ENCODE data around the gene ABCA4. TPM values are rescaled to one million over a fixed set of nuclear protein-coding genes. Genes with fewer than 3 reads are reported as not detected.
"Not testable (repeated sequence)": the region's sequence is repeated elsewhere in the genome, so short reads cannot be mapped to it uniquely, and the experiment has no call there.

ABCA4 gene
- total RNA-seq, 1 donor from 2014 or later: 1.4 TPM

- no peak overlapping the region for H3K27ac ChIP-seq
- intact Hi-C loops (cut with DNase I): no loop called here
- H3K4me1 ChIP-seq: no peaks in the 10 kb centered on the region
- H3K36me3 ChIP-seq: no peaks in the 10 kb centered on the region
- H3K4me3 ChIP-seq: no peak overlapping the region
- DNase-seq (no peak), ATAC-seq (no peak)
- no peaks in the 10 kb centered on the region for H3K9me3 ChIP-seq
- H3K27me3 ChIP-seq: no peaks in the 10 kb centered on the region
- no peak for TF ChIP-seq CTCF (IDR thresholded peaks at IDR 0.05)
Observed at GRCh38 chr1:93958032-93958725, 162.8 kb downstream of the ABCA4 start.

GRCh38 chr1:93955765-93956164, 165.2 kb downstream of the ABCA4 start:
- Histone ChIP-seq H3K4me1 (no peaks in the 10 kb centered on the region), H3K9me3 (no peaks in the 10 kb centered on the region), H3K4me3 (no peak overlapping the region), H3K27me3 (no peaks in the 10 kb centered on the region), H3K36me3 (no peaks in the 10 kb centered on the region), H3K27ac (no peak overlapping the region)
- ATAC-seq: no peak
- DNase-seq: no peak
- intact Hi-C loops (cut with DNase I): no loop called here
- no peak for TF ChIP-seq CTCF (IDR thresholded peaks at IDR 0.05)

GRCh38 chr1:93947002-93947686, 173.8 kb downstream of the ABCA4 start:
- H3K36me3 ChIP-seq; H3K9me3 ChIP-seq; H3K27ac ChIP-seq; intact Hi-C loops (cut with DNase I); DNase-seq; ATAC-seq; H3K27me3 ChIP-seq; H3K4me3 ChIP-seq; H3K4me1 ChIP-seq: not testable (repeated sequence)

Other genes with a start within 250 kb of the ABCA4 start
- gene DNTTIP2, start 241.9 kb downstream of the ABCA4 start, total RNA-seq: 49.0 TPM
- 24.5 TPM for gene GCLM, start 211.7 kb downstream of the ABCA4 start, total RNA-seq
- gene ARHGAP29, start 116.4 kb upstream of the ABCA4 start, total RNA-seq: 66.5 TPM